HG03060 (cell line): ENCODE results near the gene LNPEP.
"Not testable (repeated sequence)": the region's sequence is repeated elsewhere in the genome, so short reads cannot be mapped to it uniquely, and the experiment has no call there.

Source experiments
- ATAC-seq: cut with Tn5 transposase; IDR thresholded peaks from one replicate; pipeline ENCODE4 v1.9.1; 2021; ENCODE audit warnings: low read depth, moderate number of reproducible peaks; ENCODE audit not compliant: unreplicated experiment

The LNPEP gene

GRCh38 chr5:97046270-97046982 lies 110.5 kb downstream of the LNPEP start:
- no peak for ATAC-seq

DNA sequence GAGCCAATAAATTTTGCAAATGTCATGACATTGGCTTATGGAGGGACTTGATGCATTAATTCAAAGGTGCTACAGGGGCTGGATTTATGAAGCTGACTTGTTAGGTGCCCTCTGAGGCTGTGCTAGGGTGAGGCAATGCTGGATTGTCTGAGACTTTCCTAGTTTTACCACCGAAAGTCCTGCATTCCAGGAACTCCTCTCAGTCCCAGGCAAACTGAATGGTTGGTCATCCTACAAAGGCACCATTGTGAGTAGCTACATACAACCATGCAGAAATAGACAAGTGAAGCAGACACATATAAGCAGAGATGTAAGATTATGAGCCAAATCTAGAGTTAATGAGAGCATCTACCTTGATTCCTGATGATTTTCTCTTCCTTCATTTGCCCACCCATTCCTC lies 111.2 kb downstream of the LNPEP start:
- no peak for ATAC-seq

DNA sequence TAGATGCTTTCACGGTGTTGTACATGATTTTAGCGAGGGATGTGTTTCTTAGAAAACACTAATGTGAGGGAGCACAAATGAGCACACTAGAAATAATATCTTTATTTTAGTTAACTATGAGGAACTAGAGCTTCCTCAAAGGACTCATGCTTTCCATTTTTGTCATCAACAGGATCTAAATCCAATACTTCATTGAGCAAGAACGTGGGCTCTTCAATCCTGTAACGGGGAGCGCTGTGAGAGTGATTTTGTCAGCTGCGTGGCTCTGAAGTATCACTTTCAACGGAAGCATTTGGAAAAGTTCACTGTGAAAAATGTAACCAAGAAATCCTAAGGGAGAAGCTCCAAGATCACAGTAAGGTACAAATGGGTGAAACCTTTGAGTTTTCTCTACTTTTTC lies 113.3 kb downstream of the LNPEP start:
- ATAC-seq = no peak

DNA sequence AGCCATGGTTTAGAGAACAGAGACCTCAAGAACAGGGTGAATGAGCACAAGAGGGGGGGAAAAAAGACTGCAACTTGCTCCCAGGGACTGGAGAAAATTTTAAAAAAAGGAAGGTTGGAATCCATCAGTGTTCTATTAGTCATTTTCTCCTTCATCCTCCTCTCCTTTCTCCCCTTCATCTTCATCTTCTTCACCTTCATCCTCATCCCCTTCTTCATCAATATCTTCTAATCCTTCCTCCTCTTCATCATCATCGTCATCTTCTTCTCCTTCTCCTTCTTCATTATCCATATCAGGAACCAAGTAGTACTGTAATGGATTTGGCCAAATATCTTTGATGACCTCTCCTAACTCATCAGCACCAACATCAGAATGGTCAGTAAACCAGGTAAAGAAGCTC lies 120.4 kb downstream of the LNPEP start:
- no peak for ATAC-seq

DNA sequence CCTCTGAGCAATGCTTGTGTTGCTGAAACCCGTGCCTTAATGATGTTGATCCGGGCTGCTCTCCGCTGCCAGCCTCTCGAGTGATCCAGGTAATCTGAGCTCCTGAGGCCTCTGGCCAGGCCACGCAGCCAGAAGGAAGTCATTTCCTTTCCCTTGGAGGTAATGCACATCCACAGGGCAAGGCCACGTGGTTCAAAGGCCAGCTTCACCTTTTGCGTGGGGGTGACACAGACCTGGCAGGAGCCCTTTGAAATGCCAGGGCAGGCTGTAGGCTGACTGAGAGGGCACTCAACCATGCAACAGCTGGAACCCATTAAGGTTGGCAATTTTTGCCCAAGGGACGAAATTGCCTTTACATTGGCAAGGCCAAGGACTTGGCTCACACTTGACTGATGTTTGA lies 126.2 kb downstream of the LNPEP start:
- ATAC-seq = no peak

DNA sequence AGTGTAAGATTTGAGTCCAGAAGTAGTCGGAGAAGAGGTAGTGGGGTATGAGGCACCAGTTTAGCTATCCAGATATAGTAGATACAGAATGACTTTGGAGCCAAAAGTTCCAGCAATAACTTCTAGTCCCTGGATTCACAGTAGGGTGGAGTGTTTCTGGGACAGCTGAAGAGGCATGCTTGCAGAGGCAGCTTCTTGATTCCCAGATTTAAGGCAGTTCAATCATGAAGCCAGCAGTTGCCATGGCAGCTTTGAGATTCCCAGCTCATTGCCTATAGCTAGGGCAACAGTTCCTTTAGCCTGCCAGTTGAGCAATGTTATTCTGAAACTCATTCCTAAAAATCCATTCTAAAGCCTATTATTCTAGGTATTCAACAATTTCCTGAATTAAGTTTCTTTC lies 127.4 kb downstream of the LNPEP start:
- ATAC-seq = no peak

DNA sequence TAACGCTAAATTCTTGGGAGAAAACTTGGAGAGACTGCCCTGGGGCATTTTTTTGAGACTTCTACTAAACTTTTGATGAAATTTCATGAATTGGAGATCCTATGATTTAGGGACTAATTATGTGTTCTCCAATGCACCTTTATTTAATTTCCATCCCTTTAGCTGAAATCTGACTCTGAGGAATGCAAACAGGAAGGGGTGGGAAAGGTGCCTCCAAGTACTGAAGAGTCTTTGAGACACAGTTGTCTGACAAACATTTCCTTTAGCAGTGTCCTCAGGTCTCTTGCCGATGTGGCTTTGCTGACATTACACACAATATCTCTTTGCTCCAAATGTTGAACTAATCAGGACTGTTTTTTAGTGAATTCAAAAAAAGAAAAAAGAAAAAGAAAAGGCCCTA lies 129.6 kb downstream of the LNPEP start:
- ATAC-seq = no peak

- ATAC-seq = no peak
Observed at GRCh38 chr5:97067296-97067850, 131.5 kb downstream of the LNPEP start.

GRCh38 chr5:97070234-97070633 lies 134.4 kb downstream of the LNPEP start:
- no peak for ATAC-seq

DNA sequence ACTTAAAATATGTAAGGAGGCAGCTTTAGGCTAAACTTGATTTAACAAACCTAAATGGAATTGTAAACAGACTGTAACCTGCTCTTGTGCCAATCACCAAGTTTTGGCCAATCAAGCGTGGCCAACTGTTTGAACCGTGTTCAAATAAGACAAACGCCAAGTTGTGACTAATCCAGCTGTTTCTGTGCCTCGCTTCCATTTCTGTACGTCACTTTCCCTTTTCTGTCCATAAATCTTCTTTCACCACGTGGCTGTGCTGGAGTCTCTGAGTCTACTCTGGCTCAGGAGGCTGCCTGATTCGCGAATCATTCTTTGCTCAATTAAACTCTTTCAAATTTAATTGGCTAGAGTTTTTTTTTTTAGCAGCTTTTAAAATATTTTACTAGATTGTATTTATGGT lies 135.2 kb downstream of the LNPEP start:
- ATAC-seq = no peak

DNA sequence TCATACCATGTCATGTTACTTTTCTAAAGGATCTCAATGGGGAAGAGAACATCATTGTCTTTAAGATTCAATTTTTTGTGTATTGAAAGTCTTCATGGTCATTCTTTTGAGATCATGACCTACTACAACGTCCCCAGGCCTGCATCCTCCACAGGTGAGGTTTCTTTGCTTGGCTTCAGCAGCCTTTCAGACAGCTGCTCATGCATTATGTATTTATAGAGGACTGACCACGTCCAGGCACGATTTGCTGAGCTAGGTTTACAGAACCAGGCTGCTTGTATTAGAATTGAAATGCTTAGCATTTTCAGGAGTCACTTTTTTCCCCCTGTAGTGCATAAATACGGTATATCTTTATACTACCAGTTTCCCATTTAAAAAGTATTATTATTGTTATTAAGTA lies 136.1 kb downstream of the LNPEP start:
- no peak for ATAC-seq

DNA sequence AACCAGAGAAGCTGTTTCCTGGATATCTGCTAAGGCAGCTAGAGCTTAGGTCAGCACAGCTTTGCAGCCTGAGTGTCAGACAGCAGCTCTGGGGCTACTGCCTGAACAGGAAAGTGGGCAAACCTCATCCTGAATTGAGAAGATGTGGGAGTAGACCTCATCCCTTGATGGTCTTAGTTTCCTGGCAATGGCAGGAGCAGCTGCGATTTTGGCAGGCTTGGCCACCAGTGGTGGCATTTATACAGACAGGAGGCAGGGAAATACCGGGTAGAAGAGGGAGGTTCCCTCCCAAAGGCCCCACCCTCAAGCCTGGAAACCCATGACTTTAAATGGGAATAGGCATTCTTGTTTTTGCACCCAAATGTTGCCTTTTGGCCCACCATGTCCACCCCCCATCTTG lies 136.8 kb downstream of the LNPEP start:
- ATAC-seq = no peak

DNA sequence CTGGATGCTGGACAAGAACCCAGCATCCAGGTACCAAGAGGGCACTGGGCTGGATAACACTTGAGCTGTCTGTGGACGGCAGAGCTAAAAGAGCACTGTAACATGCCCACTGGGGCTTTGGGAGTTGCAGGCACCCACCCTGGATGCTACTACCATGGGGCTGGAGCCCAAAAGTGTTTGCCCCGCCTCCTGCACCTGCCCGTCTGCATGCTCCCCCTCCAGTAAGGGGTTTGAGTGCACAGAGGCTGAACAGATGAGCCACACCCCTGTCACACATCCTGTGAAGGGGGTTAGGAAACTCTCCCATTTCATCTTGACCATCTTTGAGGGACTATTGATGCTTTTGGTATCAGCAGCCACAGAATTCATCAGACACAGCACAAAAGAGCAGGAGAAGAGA lies 137.5 kb downstream of the LNPEP start:
- ATAC-seq = no peak

DNA sequence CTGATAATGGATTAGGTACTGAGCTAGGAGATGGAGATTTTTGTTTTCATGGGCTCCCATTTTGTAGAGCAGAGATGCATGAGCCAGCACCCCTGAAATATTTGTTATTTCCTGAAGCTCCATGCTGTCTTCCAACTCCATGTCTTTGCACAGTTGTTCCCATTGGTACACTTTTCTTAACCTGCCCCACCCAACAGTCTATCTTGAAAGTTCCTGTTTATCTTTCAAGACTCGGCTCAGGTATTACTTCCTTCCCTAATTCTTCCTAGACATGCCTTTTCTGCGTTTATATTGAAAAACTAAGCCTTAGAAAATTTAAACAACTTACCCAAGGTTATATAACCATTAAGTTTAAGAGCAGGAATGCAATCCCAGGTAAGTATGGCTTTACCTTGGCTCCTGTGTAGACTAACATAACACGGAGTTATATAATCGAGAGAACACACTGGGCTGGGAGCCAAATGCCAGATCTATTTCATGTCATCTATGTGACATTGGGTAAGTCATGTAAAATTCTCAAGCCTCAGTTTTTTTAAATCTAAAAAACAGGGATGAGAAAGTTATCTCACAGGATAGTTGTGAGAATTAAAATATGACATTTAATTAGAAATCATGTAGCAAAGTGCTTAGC lies 139.1 kb downstream of the LNPEP start:
- no peak for ATAC-seq

DNA sequence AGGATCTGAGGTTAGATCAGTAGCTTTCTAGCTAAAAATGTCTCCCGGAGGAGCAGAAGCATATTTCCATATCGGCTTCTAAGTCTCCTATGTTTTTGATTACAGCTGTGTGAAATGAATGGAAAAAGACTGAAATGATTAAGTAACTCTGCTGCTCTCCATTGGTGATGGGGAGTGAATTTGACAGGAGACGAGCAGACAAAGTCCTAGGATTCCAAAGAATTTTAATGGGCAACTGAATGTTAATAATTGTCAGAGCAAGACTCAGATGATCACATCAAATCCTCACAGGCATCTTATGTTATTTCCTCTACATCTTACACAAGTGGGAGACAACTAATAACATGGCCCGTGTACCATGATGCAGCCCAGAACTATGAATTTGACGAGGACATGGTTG lies 139.8 kb downstream of the LNPEP start:
- no peak for ATAC-seq

DNA sequence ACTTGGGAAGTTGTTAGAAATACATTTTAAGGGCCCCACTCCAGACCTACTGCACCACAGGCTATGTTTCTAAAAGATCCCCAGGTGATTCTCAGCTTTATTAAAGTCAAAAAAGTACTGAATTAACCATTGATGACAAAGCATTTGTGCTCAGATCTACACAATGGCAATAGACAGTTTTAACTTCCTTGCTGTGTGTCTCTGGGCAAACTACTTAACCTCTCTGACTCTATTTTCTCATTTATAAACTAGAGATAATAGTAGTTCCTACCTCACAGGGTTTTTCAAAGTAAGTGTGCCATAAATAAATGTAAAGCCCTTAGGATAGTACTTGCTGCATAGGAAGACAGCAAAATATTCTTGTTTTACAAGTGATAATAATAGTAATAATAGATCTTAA lies 140.2 kb downstream of the LNPEP start:
- ATAC-seq = no peak

DNA sequence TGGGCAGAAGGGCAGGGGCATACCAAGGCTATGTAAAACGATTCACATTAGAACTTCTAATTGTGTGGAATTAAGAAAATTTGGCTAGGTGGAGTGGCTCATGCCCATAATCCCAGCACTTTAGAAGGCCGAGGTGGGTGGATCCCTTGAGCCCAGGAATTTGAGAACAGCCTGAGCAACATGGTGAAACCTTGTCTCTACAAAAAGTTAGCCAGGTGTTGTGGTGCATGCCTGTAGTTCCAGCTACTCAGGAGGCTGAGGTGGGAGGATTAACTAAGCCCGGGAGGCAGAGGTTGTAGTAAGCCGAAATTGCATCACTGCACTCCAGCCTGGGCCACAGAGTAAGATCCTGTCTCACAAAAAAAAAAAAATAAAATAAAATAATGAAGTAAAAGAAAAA lies 141.4 kb downstream of the LNPEP start:
- ATAC-seq = no peak

GRCh38 chr5:97078958-97079743 lies 143.3 kb downstream of the LNPEP start:
- no peak for ATAC-seq

- not testable (repeated sequence) for ATAC-seq
Observed at GRCh38 chr5:97084782-97085458, 149.0 kb downstream of the LNPEP start.

- ATAC-seq = no peak
Observed at GRCh38 chr5:97085459-97086181, 149.7 kb downstream of the LNPEP start.
